Endothelial cell of umbilical vein (primary cell): ENCODE results near the gene KANK3. TPM values are rescaled to one million over a fixed set of nuclear protein-coding genes. Genes with fewer than 3 reads are reported as not detected.

Experiments used
- BruUV-seq: library from RNA; stranded (reverse); fragments of 400-500 nt; replicated peaks from 2 replicates; lab custom pipeline; 2021; lab: Mats Ljungman, UMichigan
- CTCF ChIA-PET: fragments of 300-600, 350-600 bp; sonication (Branson Sonifier 250); formaldehyde crosslinking; loops from one replicate; lab custom pipeline; 2021; ENCODE audit warnings: antibody characterized with exemption, inconsistent platforms; lab: Charles Lee
- POLR2A ChIA-PET: fragments of 300-600, 350-600 bp; sonication (Branson Sonifier 250); formaldehyde crosslinking; loops from one replicate; lab custom pipeline; 2021; ENCODE audit warnings: antibody characterized with exemption, inconsistent platforms; lab: Charles Lee
- DNase-seq: peaks from one replicate; pipeline ENCODE4 v3.0.0-alpha.2; 2011; ENCODE audit warnings: low read depth, low spot score
- FAIRE-seq: peaks from 2 replicates; lab custom pipeline; 2011; peaks lifted over from hg19 to GRCh38; lab: Jason Lieb, UNC
- H2AFZ ChIP-seq: 2 replicates; pipeline ENCODE4 v1.6.0; 2012; ENCODE audit warnings: low read depth, low read length, control low read depth, inconsistent platforms
- H3K27ac ChIP-seq: 2 replicates; pipeline ENCODE4 v1.5.1; 2011; ENCODE audit warnings: low read depth, mild to moderate bottlenecking, control low read depth, low read length, moderate library complexity; ENCODE audit not compliant: insufficient read depth
- H3K27me3 ChIP-seq, 2 experiments: 2 replicates each; pipeline versions ENCODE4 v1.6.0 to v1.6.1; 2011; ENCODE audit warnings: low read length in 2 of 2, mixed read lengths in 1 of 2; ENCODE audit not compliant: control insufficient read depth in 2 of 2, insufficient read depth in 2 of 2
- H3K36me3 ChIP-seq, 2 experiments: 2 replicates in 1 of 2; 3 replicates in 1 of 2; pipeline ENCODE4 v1.5.1; 2011; ENCODE audit warnings: low read length in 2 of 2, mild to moderate bottlenecking in 1 of 2, moderate library complexity in 1 of 2; ENCODE audit not compliant: control insufficient read depth in 2 of 2, insufficient read depth in 2 of 2; ENCODE audit errors: extremely low read depth in 1 of 2
- H3K4me1 ChIP-seq: 3 replicates; pipeline ENCODE4 v1.5.1; 2011; ENCODE audit warnings: mild to moderate bottlenecking, low read length; ENCODE audit not compliant: control insufficient read depth, insufficient read depth; ENCODE audit errors: extremely low read depth
- H3K4me2 ChIP-seq: 2 replicates; pipeline ENCODE4 v1.6.1; 2011; ENCODE audit warnings: low read length, control low read depth, mixed read lengths; ENCODE audit not compliant: insufficient read depth
- H3K4me3 ChIP-seq, 3 experiments: fragments of 200-600 bp in 1 of 3; sonication (generic), shearing (Covaris generic) in 1 of 3; replicated peaks in 1 of 3; 2 replicates each; pipeline ENCODE4 v1.5.1; 2011 to 2016; ENCODE audit warnings: control low read depth in 3 of 3, low read length in 3 of 3, mild to moderate bottlenecking in 2 of 3, inconsistent platforms in 1 of 3, low read depth in 1 of 3, moderate library complexity in 1 of 3; ENCODE audit not compliant: insufficient read depth in 1 of 3
- H3K79me2 ChIP-seq: 2 replicates; pipeline ENCODE4 v1.6.0; 2012; ENCODE audit warnings: low read length, inconsistent platforms; ENCODE audit not compliant: control insufficient read depth, insufficient read depth
- H3K9ac ChIP-seq: replicated peaks from 2 replicates; pipeline ENCODE3; 2011; ENCODE audit warnings: low read length, control low read depth; ENCODE audit not compliant: insufficient read depth; ENCODE audit errors: extremely low read depth
- H3K9me1 ChIP-seq: replicated peaks from 3 replicates; pipeline ENCODE4 v1.6.0; 2011; ENCODE audit warnings: mild to moderate bottlenecking, low read length; ENCODE audit not compliant: control insufficient read depth, insufficient read depth; ENCODE audit errors: extremely low read depth
- H3K9me3 ChIP-seq: replicated peaks from 2 replicates; pipeline ENCODE4 v1.5.1; 2012; ENCODE audit warnings: low read length, inconsistent platforms; ENCODE audit not compliant: control insufficient read depth, insufficient read depth
- H4K20me1 ChIP-seq: replicated peaks from 2 replicates; pipeline ENCODE3; 2011; ENCODE audit warnings: mild to moderate bottlenecking, low read length; ENCODE audit not compliant: control insufficient read depth, insufficient read depth; ENCODE audit errors: extremely low read depth
- CTCF ChIP-seq, 2 donors: IDR thresholded peaks; 1 replicate in 1 of 2; 2 replicates in 1 of 2; pipeline ENCODE4 v1.5.1; 2011; ENCODE audit warnings: low read length in 2 of 2, mild to moderate bottlenecking in 2 of 2, moderate library complexity in 2 of 2, control low read depth in 1 of 2, inconsistent platforms in 1 of 2, low read depth in 1 of 2; ENCODE audit not compliant: insufficient read depth in 1 of 2; ENCODE audit errors: extremely low read depth in 1 of 2
- EZH2 ChIP-seq: IDR thresholded peaks from 2 replicates; pipeline ENCODE4 v1.6.1; 2012; ENCODE audit warnings: borderline replicate concordance, low read depth, mild to moderate bottlenecking, moderate library complexity, low read length, inconsistent platforms; ENCODE audit not compliant: severe bottlenecking
- FOS ChIP-seq: IDR thresholded peaks from 2 replicates; pipeline ENCODE4 v1.6.1; 2011; ENCODE audit warnings: mild to moderate bottlenecking, low read length, moderate library complexity, borderline replicate concordance; ENCODE audit not compliant: insufficient read depth
- GATA2 ChIP-seq: IDR thresholded peaks from 2 replicates; pipeline ENCODE4 v1.7.0; 2011; ENCODE audit warnings: low read depth, mild to moderate bottlenecking, moderate library complexity, mixed read lengths, low read length; ENCODE audit not compliant: insufficient read length, insufficient read depth
- JUN ChIP-seq: IDR thresholded peaks from 2 replicates; pipeline ENCODE4 v1.6.1; 2011; ENCODE audit warnings: borderline replicate concordance, low read depth; ENCODE audit not compliant: insufficient read length, insufficient read depth
- MYC ChIP-seq: IDR thresholded peaks from one replicate; pipeline ENCODE4 v1.6.1; 2011; ENCODE audit warnings: mild to moderate bottlenecking, low read depth, low read length
- POLR2A ChIP-seq: IDR thresholded peaks from 2 replicates; pipeline ENCODE4 v1.6.1; 2012; ENCODE audit warnings: low read depth, mild to moderate bottlenecking, control low read depth, low read length
- POLR2AphosphoS5 ChIP-seq: IDR thresholded peaks from 2 replicates; pipeline ENCODE4 v1.6.1; 2012; ENCODE audit warnings: low read depth, mild to moderate bottlenecking, control low read depth, low read length, moderate library complexity; ENCODE audit not compliant: insufficient read depth
- dilution Hi-C: fragments of 300-500 bp; cut with MboI; formaldehyde crosslinking; loops from one replicate; pipeline ENCODE4 v1.15.0; 2019; ENCODE audit warnings: low sequenced_read_pairs; ENCODE audit not compliant: extremely low pct_ligation_motif_present
- intact Hi-C: fragments of 100-400 bp; cut with micrococcal nuclease; formaldehyde crosslinking; loops from one replicate; pipeline ENCODE4 v1.10.0; 2022
- polyA plus RNA-seq, 4 experiments: library from polyadenylated mRNA; depleted of rRNA in 3 of 4; stranded (reverse) in 3 of 4; unstranded in 1 of 4; fragments of >200 nt; gene quantifications; 2 replicates each; pipeline versions ENCODE4 v1.2.1 to v1.2.3, GENCODE V29; 2011 to 2012; ENCODE audit warnings: missing spikeins in 1 of 4
- total RNA-seq: library from RNA; stranded (reverse); gene quantifications from 2 replicates; pipeline ENCODE4 v1.2.3, GENCODE V29; 2021
- TF ChIP-seq, protein P1 (sequence below): IDR thresholded peaks from 2 replicates; pipeline ENCODE4 v1.6.1; 2011; ENCODE audit not compliant: insufficient read depth, insufficient read length

Gene KANK3
- total and polyA plus RNA-seq, 2 donors (not counting 3 experiments of a cell fraction or from before 2014, with no cell fraction given) = 22.1 to 30.0 TPM

- intact Hi-C loops (no loop called here), dilution Hi-C loops (no loop called here)
- Histone ChIP-seq H3K4me2 (no peak overlapping the region), H3K36me3 (peaks cover 0 to 4% of the 10 kb centered on the region in 2 experiments), H3K9me1 (no peaks in the 10 kb centered on the region), H3K4me3 (no peak overlapping the region), H3K9me3 (no peaks in the 10 kb centered on the region), H3K9ac (no peak overlapping the region), H3K27me3 (no peaks in the 10 kb centered on the region), H4K20me1 (no peaks in the 10 kb centered on the region), H3K27ac (no peak overlapping the region), H3K4me1 (peaks cover 11% of the 10 kb centered on the region), H3K79me2 (peaks cover 11% of the 10 kb centered on the region), H2AFZ (no peak overlapping the region)
- no peak for DNase-seq
- TF ChIP-seq JUN = no peak
- TF ChIP-seq MYC = no peak
- no peak for TF ChIP-seq EZH2
- no peak for TF ChIP-seq FOS
- no peak for TF ChIP-seq POLR2AphosphoS5
- no peak for TF ChIP-seq POLR2A
- TF ChIP-seq CTCF (IDR thresholded peaks at IDR 0.05; ENCODE audit: extremely low read depth in 1 of 2, insufficient read depth in 1 of 2, low read depth in 1 of 2, low read length in 2 of 2) = no peak
- TF ChIP-seq GATA2 = no peak
- TF ChIP-seq, protein P1, sequence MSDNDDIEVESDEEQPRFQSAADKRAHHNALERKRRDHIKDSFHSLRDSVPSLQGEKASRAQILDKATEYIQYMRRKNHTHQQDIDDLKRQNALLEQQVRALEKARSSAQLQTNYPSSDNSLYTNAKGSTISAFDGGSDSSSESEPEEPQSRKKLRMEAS = no peak
- no peak for FAIRE-seq
- ChIA-PET CTCF (interaction anchor here (0.7 kb wide), 1 partner anchor 176 kb away, joined by 3 read pairs; no protein-coding TSS in a partner anchor), POLR2A (interaction anchor here (0.6 kb wide), 2 partner anchors 36 to 136 kb away, joined by 4 to 6 read pairs; no protein-coding TSS in a partner anchor)
- no TSS peak for BruUV-seq
Measured at GRCh38 chr19:8302734-8303133, 40.3 kb downstream of the KANK3 start.
